HG02885 (cell line): ENCODE measurements around the gene KCNG1.
"Not testable (repeated sequence)": the region's sequence is repeated elsewhere in the genome, so short reads cannot be mapped to it uniquely, and the experiment has no call there.

ENCODE experiments used
- ATAC-seq: cut with Tn5 transposase; IDR thresholded peaks from one replicate; pipeline ENCODE4 v1.9.1; 2021; ENCODE audit warnings: mild to moderate bottlenecking; ENCODE audit not compliant: unreplicated experiment, poor library complexity

KCNG1 gene, protein sequence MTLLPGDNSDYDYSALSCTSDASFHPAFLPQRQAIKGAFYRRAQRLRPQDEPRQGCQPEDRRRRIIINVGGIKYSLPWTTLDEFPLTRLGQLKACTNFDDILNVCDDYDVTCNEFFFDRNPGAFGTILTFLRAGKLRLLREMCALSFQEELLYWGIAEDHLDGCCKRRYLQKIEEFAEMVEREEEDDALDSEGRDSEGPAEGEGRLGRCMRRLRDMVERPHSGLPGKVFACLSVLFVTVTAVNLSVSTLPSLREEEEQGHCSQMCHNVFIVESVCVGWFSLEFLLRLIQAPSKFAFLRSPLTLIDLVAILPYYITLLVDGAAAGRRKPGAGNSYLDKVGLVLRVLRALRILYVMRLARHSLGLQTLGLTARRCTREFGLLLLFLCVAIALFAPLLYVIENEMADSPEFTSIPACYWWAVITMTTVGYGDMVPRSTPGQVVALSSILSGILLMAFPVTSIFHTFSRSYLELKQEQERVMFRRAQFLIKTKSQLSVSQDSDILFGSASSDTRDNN

DNA sequence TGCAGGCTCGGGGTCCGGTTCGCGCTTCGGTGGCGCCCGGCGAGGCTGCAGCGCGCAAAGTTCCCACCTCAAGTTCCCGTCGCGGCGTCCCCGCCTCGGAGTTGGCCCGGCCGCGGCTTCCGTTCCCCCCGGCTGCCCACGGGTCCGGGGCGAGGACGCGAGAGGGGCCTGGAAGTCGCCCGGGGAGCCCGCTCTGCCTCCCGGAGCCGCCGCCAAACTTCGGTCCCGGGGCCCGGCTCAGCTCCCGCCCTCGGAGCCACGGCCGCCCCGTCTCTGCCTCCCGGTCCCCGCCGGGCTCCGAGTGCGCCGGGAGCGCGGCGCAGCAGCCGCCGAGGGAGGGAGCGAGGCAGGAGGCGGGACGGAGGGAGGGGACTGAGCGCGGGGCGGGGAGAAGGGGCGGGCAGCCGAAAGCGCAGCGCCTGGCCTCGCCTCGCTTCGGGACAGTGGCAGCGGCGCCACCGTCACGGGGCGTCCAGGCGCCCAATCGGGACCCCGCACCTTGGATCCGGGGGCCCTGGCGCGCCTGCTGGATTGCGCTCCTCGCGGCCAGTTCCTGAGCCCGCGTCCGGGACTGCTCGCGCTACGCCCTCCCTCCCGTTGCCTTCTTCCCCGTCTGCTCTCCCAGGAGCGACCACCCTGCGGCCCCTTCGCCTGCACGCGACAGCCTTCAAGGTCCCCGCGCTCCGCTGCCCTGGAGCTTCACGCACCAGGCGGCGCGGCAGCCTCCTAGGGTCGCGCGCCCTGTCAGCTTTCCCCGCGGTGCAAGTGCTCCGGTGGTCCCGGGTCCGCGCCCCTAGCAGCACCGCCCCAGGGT lies at the start of gene KCNG1:
TSS of gene KCNG1 (minus strand) at position 305 of the 814 bp plus-strand sequence. CDS start 12,769 bp downstream, outside the sequence.
- ATAC-seq, result peak; percentile 59

DNA sequence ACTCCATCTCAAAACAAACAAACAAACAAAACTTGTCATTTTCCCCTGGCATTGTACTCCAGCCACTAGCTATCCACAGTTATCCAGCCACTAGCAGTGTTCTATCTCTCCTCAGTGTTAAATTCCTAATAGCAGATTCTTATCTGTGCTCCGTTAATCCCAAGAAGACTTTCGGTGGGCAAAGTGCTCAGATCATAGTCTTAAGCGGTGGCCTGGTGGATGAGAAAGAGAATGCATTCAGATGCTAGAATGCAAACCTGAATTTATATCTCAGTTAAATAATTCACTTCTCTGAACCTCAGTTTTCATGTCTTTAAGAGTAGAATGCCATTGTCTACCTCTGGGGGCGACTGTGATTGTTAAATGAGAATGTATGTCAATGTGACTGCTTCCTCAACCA lies 47.7 kb upstream of the KCNG1 start:
- ATAC-seq, result no peak

DNA sequence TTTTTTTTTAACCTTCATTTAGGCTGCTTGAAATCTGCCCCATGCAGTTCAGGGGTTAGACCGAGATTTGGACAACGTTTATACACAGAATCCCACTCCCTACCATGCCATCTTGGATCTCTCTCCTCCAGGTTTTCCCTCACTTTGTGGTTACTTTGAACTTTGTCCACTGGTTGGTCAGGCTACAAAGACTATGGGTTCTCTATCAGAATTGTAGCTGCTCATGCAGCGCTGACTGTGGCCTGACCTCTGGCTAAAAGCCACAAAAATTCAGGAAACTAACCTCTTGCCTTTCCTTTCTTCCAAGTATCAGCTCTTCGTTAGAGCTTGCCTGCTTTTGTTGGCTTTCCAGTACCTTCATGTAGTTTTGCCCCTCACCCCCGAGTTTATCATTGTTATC lies 44.9 kb upstream of the KCNG1 start:
- no peak for ATAC-seq

DNA sequence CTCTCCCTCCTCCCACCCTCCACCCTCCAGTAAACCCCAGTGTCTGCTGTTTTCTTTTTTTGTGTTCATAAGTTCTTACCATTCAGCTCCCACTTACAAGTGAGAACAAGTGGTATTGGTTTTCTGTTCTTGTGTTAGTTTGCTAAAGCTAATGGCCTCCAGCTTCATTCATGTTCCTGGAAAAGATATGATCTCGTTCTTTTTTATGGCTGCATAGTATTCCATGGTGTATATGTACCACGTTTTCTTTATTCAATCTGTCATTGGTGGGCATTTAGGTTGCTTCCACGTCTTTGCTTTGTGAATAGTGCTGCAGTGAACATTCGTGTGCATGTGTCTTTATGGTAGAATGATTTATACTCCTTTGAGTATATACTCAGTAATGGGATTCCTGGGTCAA lies 42.7 kb upstream of the KCNG1 start:
- no peak for ATAC-seq

DNA sequence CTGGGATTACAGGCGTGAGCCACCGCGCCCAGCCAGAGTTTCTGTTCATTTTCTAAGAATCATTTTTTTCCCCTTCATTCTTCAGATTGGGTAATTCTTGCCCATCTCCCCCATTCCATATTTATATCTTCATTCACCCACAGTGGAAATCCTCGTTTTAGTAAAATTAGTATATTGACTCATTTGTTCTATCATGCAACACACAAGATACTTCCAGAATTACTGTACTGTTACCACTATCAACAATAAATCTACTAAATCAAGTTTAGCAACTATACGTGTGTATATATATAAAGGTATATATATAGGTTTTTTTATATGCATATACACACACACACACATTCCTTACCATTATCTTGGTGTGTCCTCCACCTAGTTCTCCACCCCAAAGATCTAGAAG lies 41.2 kb upstream of the KCNG1 start:
- ATAC-seq, result no peak

DNA sequence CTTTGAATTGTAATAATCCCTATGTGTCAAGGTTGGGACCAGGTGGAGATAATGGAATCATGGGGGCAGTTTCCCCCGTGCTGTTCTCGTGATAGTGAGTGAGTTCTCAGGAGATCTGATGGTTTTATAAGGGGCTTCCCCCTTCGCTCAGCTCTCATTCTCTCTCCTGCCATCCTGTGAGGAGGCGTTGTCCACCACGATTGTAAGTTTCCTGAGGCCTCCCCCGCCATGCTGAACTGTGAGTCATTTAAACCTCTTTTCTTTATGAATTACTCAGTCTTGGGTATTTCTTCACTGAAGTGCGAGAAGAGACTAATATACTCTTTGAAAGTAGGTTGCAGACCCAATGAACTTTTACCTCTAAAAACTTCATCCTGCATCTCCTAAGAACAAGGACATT lies 39.2 kb upstream of the KCNG1 start:
- ATAC-seq, result no peak

DNA sequence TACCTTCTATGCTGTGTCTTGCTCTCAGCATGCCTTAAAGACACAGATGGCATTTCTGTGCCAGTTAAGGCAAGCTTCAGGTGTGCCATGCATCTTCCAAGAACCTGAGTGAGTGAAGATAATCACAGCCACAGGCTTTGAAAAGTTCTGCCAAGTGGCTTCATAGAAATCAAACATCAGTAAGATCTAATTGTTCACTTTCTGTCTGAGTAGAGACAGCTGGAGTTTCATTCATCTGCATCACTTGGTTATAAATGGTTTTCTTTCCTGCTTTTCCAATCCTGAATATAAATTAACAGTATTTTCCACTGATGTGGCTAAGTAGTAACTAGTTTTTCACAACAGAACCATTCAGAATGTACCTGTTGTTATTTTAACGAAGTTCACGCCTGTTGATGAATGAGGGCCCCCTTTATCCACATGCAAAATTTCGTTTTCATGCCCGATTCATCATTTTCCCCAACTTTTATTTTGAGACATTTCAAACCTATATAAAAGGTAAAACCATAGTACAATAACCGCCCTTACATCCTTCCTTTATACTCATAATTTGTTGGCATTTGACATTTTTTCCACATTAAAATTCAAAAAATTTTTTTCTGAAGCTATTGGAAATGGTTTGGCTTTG lies 38.6 kb upstream of the KCNG1 start:
- no peak for ATAC-seq

DNA sequence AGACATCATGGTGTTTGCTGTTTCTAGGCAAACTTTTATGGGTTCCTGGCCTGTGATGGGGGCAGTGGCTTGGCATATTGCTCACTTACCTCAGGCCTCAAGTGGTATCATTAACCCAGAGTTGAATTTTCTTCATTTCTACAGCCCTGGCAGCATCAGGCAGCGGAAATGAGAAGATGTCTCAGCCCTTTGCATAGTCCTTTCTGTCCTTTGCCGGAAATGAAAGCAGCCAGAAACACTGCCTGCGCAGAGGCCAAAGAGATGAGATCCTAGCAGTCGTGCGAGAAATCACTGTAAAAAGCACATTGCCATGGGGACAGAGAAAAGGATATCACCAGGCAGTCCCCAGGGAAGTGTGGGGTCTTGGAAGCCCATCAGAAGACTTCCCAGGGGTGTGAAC lies 37.4 kb upstream of the KCNG1 start:
- no peak for ATAC-seq

DNA sequence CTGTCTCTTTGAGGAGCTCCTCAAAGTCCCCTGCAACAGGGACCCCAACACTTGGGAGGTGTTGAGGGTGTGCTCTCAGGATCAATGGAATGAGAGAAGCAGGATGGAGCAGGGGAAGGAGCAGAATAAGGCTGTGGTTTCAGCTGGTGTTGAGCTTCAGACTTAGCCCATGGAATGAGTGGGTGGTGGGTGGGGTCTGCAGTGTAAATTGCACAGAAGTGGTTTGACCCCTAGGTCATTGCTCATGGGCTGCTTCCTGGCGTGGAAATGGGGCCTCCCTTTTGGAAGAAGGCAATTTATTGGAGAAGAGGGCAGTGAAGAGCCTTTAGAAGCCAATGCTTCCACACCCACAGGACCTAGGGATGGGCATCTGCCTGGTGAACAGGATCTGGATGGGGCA lies 37.0 kb upstream of the KCNG1 start:
- ATAC-seq, result no peak

DNA sequence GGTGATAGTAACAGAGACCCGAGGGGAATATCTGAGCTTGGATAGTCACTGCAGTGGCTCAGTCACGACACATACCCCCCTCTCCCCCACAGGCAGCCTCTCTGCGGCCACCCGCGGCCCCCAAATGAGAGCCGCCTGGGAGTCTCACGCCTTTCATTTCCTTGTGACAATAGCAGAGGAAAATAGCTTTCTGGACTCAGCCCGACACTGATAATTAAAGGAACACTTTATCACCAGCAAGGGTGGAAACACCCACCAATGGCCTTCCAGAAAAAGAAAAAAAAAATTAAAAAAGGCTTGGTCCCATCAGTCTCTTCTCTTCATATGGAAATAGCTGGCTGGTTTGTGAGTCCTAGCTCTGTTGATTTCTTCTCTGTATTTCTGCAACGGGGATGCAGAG lies 35.1 kb upstream of the KCNG1 start:
- no peak for ATAC-seq

DNA sequence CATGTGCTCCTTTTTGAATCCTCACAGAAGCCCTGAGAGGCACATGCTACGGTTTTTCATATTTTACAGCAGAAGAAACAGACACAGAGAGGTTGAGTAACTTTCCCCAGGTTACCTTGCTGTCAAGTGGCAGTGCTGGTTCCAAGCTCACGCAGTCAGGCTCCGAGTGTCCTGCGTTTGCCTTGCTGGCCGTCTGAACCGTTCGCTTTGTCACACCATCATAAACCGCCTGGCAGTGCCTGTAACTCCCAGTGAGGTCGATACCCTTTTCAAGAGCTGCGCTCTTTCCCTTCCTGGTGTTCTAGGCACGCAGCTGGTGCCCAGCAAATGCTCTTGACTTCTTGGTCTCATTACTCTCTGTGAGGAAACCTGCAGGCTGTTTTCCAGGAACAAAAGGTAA lies 31.3 kb upstream of the KCNG1 start:
- no peak for ATAC-seq

DNA sequence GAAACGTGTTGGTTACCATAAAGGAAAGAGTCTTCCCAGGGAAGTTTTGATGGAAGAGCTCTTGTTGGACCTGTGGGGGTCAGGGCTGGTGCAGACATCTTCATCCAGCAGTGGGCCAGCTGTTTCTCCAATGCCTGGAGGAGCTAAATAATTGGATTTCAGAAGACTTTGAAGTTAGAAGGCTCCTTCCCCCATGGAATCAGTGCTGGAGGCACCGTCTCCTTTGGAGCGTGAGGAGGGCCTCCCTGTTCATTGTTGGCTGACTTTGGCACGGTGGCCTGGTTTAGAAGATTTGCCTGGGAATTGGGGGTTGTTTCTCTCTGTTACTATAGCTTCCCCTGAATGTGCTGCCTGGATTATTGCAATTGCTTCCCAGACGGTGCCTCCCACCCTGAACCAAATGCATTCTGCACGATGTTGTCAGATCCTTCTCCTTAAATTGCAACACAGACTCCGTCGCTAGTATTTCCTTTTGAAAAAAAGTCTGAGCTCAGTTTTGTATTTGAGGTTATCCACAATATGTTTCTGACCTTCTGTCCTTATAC lies 27.7 kb upstream of the KCNG1 start:
- no peak for ATAC-seq

DNA sequence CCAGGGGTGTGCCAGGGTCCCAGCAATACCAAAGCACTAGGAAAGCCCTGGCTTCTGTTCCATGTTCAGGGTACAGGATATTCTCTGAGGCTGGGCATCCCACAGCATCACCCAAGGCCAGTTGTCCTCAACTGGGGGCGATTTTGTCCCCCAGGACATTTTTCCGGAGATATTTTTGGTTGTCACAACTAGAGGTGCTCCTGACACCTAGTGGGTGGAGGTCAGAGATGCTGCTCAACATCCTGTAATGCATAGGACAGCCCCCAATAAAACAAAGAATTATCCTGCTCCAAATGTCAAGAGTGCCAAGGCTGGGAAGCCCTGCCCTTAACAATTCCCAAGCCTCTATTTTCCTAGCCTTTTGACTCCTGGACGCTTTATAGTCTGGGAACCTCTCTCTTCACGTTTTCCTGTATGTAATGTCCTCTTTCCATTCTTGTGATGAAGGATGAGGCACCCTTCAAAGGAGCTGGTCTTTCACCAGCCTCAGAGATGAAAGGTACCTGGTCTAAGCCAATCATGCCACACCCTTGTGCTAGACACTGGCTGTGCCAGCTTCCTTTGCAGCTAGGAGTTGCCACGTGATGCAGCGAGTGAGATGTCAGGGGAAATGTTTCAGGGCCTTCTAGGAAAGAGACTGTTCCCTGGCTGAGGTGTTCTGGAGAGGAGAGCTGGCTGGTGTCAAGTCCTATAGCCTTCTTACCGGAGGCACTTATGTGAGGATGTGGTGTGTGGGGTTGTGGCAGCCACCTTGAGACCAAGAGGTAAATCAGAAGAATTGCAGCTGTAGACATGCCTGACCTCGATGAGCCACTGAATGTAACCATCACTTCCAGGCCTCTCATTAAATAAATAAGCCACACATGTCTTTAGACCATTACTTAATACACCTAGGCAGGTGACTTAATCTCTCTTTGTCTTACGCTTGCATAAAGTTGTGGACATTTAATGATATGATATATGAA lies 23.4 kb upstream of the KCNG1 start:
- ATAC-seq, result no peak

DNA sequence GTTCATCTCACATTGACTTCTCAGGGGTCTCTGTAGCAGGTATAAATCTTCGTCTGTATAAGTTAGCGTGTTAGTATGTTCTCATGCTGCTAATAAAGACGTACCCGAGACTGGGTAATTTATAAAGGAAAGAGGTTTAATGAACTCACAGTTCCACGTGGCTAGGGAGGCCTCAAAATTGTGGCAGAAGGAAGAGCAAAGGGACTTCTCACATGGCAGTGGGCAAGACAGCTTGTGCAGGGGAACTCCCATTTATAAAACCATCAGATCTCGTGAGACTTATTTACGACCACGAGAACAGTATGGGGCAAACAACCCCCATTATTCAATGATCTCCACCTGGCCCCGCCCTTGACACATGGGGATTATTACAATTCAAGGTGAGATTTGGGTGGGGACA lies 22.6 kb upstream of the KCNG1 start:
- not testable (repeated sequence) for ATAC-seq

DNA sequence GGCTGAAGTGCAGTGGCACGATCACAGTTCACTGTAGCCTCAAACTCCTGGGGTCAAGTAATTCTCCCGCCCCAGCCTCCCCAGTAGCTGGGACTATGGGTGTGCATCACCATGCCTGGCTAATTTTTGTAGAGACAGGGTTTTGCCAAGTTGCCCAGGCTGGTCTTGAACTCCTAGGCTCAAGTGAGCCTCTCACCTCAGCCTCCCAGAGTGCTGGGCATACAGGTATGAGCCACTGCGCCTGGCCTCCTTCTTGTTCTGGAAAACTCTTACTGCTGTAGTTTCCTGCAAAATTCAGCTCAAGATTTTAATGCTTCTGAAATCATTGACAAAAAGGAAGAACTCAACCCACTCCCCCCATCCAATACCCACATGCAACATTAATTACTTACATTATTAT lies 21.9 kb upstream of the KCNG1 start:
- ATAC-seq, result no peak

DNA sequence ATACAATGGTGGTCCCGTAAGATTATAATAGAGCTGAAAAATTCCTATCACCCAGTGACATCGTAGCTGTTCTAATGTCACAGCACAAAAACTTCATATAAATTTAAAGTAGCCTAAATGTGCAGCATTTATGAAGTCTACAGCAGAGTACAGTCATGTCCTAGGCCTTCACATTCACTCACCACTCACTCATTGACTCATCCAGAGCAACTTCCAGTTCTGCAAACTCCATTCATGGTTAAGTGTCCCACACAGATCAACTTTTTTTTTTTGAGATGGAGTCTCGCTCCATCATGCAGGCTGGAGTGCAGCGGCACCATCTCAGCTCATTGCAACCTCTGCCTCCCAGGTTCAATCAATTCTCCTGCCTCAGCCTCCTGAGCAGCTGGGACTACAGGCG lies 20.9 kb upstream of the KCNG1 start:
- ATAC-seq, result no peak

DNA sequence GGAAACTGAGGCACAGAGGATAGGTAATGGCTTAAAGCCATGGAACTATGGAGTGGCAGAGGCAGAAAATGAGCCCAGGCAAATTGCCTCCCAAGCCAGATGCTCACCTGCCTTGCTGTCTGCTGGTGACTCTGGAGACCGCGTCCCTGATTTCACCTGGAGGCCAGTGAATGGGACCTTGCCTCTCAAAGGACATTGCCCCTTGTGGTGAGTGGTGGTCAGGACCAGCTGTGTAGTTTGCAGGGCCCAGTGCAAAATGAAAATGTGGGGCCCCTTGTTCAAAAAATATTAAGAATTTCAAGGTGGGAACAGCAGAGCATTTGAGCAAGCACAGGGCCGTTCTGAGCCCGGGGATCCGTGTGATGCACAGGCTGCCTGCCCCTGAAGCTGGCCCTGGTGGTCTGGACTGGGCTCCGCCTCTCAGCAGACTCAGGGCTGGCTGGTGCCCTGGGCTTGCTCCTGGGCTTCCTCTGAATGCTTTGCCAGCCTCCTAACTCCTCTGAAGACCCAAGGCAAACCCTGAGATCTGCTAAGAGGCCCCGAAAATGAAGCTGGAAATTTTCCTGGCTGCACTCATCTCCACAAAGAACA lies 19.8 kb upstream of the KCNG1 start:
- ATAC-seq, result no peak

DNA sequence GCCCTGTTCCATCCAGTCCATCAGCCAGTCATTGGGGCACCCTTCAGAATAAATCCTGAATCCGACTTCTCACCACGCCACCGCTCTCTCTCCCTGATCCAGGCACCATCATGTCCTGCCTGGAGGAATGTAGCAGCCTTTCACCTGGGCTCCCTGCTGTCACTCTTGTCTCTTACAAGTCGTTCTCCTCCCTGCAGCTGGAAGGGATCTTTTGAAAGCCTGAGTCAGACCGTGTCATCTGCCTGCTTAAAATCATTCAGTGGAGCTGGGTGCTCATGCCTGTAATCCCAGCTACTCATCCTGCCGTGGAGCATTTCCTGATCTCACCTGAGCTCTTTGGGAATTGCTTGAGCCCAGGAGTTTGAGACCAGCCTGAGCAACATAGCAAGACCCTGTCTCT lies 19.2 kb upstream of the KCNG1 start:
- ATAC-seq, result no peak

DNA sequence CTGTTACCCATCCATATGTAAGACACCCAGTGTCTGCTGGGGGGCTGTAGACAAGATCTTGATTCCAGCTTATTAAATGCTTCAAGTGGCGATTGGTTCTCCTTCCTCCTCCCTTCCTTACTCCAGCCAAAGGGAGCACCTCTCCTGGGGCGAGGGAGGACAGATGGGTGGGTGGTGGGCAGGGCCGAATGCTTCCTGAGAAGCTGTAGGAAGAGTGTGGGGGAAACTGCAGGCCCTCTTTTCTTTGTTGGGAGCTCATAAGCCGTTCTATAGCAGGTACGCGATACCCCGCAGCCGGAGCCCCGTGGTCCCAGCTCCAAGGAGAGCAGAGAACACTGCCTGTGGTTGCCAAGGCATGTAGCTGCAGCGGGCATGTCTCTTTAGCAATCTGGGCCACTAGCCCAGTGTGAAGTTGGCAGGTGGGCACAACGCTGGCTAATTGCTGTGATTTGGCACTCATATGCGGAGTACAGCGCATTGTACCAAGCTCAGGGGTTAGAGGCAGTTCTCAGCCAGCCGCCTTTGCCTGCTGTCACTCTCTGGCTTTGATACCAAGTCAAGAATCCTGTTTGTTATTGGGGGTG lies 14.7 kb upstream of the KCNG1 start:
- no peak for ATAC-seq
